Myocyte (in vitro differentiated cells): ENCODE data around the gene ARF3. TPM values are rescaled to one million over a fixed set of nuclear protein-coding genes. Genes with fewer than 3 reads are reported as not detected.

ENCODE experiments used
- total RNA-seq: library from RNA; depleted of rRNA; stranded (reverse); fragments of >200 nt; gene quantifications from 2 replicates; pipeline ENCODE4 v1.2.3, GENCODE V29; 2014

The ARF3 gene
- total RNA-seq, 1 donor from 2014 or later = 47.6 TPM

Other genes with a start within 250 kb of the ARF3 start
- 35.1 and 37.5 TPM in 2 replicates for gene CCNT1, start 240.8 kb downstream of the ARF3 start, total RNA-seq
- 32.9 and 44.2 TPM in 2 replicates for gene ADCY6, start 168.4 kb downstream of the ARF3 start, total RNA-seq
- gene CACNB3, start 139.0 kb downstream of the ARF3 start, total RNA-seq = 8.5 and 9.0 TPM in 2 replicates
- gene DDX23, start 105.3 kb downstream of the ARF3 start, total RNA-seq = 60.4 and 61.2 TPM in 2 replicates
- gene RND1, start 91.6 kb downstream of the ARF3 start, total RNA-seq = not detected in 2 replicates
- gene FKBP11, start 32.0 kb downstream of the ARF3 start, total RNA-seq = 4.3 and 8.0 TPM in 2 replicates
- gene WNT10B, start 14.2 kb upstream of the ARF3 start, total RNA-seq = 0.83 and 1.4 TPM in 2 replicates
- gene WNT1, start 20.8 kb upstream of the ARF3 start, total RNA-seq = not detected in 2 replicates
- gene DDN, start 41.9 kb upstream of the ARF3 start, total RNA-seq = 3.4 and 12.3 TPM in 2 replicates
- gene PRKAG1, start 61.3 kb upstream of the ARF3 start, total RNA-seq = 67.0 and 76.0 TPM in 2 replicates
- 26.6 and 32.2 TPM in 2 replicates for gene KMT2D, start 103.3 kb upstream of the ARF3 start, total RNA-seq
- 1.2 TPM in 1 of 2 replicates, not detected in the other for gene RHEBL1, start 112.5 kb upstream of the ARF3 start, total RNA-seq
- gene DHH, start 137.3 kb upstream of the ARF3 start, total RNA-seq = 0.21 and 0.27 TPM in 2 replicates
- gene LMBR1L, start 153.4 kb upstream of the ARF3 start, total RNA-seq = 27.0 and 27.5 TPM in 2 replicates
- gene TUBA1B, start 173.9 kb upstream of the ARF3 start, total RNA-seq = 1,860 and 2,094 TPM in 2 replicates
- gene TUBA1A, start 231.6 kb upstream of the ARF3 start, total RNA-seq = 2,694 and 2,699 TPM in 2 replicates